COLO668 (cell line): ENCODE results near the gene AAK1.

Source experiments
- DNase-seq: peaks from one replicate; lab custom pipeline; 2025; ENCODE audit not compliant: unreplicated experiment; lab: John Stamatoyannopoulos, UW

The AAK1 gene

GRCh38 chr2:69603146-69603743 is 40.3 kb downstream of the AAK1 start:
- DNase-seq, result no peak

DNA sequence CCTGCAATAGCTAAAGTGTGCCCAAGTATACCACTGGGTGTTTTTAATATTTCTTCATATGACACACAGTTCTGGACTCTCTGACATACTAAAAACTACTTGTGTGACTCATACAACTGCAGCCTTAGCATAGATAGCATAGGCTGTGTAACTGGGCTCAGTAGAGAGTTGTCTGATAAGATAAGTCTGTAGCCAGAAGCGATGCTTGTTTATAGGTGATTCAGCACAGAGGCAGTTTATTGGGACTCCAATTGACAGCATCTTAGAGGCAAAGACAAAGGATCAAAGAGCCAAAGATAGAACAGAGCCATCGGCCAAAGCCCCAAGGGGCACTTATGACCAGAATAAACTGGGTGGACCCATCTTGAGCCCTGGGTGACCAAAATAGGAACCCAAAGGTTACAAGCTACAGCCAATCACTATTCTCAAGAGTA is 42.3 kb downstream of the AAK1 start:
- DNase-seq, result no peak

DNA sequence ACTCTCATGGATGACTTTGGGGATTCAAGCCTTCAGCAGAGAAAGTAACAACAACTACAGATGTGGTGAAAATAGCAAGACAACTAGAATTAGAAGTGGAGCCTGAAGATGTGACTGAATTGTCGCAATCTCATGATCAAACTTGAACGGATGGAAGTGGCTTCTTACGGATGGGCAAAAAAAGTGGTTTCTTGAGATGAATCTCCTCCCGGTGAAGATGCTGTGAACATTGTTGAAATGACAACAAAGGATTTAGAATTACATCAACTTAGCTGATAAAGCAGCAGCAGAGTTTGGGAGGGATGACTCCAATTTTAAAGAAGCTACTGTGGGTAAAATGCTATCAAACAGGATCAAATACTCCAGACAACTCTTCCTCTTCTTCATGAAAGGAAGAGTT is 43.1 kb downstream of the AAK1 start:
- DNase-seq, result no peak

DNA sequence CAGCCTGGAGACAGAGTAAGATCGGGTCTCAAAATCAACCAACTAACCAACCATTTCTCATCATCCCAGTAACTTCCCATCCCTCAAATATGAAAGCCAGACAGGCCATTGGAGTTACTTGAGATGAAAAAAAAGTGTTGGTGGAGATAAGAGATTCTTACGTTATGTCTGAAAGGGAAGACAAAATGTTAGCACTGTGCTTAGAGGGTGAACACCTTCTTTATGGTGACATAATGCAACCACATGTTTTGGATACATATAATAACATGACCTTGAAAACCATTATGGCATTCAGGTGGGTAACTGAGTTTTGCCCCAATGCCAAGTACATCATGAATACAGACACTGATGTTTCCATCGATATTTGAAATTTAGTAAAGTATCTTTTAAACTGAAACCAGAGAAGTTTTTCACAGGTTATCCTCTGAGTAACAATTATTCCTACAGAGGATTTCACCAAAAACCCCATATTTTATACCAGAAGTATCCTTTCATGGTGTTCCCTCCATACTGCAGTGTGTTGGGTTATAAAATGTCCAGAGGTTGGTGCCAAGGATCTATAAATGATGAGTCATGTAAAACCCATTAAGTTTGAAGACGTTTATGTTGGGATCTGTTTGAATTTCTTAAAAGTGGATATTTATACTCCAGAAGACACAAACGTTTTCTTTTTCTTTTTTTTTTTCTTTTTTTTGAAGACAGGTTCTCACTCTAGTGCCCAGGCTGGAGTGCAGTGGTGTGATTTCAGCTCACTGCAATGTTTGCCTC is 45.5 kb downstream of the AAK1 start:
- no peak for DNase-seq

GRCh38 chr2:69597105-69597504 is 46.4 kb downstream of the AAK1 start:
- no peak for DNase-seq

GRCh38 chr2:69594341-69594740 is 49.2 kb downstream of the AAK1 start:
- DNase-seq, result no peak

DNA sequence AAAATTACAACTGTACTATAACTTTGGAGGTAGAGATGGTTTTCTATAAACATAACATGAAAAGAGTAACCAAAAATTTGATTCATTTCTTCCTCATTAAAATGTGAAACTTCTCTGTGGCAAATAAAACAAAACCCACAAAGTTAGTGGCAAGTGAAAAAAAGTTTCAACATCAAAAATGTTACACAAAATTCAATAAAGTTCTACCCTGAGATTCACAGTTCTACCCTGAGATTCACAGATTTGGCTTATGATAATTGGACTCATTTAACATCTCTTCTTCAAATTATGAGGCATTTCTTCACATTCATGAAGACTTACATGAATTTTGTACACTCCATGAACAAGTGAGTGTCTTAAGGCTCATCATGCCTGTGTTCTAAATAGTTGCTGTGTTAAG is 51.0 kb downstream of the AAK1 start:
- DNase-seq, result no peak

DNA sequence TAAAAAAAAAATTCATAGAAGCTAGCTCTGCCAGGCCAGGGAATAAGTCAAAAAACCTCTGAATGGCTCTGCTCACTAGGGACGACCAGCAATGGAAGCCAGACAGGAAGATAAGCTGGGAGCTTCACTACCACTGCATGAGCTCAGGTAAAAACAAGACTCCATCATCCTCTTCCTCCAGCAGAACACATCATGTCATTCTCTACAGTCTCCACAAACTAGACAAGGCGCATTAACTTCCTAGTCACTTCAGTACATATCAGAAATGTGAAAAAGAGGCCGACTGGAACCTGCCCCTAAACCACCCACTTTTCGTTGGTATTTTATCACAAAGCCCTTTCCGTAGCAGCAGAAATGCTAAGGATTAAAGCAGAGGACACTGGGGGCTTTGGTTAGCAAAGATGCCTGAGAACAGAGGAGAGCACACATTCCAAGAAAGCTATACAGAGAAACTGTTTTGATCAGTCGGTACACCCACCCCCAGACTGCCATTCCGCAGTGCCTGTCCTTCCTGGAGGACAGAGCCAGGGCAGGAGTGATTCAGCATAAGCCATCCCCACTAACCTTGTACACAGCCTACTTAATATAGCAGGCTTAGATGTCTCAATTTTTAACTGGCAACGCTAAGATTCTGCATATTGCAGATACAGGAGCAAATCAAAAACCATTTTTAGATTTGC is 53.4 kb downstream of the AAK1 start:
- no peak for DNase-seq

DNA sequence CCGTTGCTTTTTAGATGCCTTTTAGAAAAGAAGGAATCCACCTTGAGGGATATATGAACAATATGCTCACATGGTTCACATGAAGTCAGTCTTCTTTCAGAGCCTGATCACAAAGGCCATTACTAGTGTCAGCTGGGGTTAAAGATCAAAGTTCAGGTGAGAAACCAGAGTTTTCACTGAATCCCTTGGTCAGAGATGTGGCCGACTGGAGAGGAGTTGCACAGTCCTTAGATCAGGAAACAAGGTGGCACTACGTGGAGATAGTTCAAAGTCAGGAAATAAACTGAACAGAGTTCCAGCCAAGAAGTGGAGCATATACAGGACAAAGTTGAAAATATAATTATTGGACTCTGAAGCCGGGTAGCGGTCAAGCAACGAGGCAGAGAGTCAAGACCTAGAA is 54.6 kb downstream of the AAK1 start:
- DNase-seq, result no peak

- no peak for DNase-seq
Observed at GRCh38 chr2:69588403-69588802, 55.1 kb downstream of the AAK1 start.

DNA sequence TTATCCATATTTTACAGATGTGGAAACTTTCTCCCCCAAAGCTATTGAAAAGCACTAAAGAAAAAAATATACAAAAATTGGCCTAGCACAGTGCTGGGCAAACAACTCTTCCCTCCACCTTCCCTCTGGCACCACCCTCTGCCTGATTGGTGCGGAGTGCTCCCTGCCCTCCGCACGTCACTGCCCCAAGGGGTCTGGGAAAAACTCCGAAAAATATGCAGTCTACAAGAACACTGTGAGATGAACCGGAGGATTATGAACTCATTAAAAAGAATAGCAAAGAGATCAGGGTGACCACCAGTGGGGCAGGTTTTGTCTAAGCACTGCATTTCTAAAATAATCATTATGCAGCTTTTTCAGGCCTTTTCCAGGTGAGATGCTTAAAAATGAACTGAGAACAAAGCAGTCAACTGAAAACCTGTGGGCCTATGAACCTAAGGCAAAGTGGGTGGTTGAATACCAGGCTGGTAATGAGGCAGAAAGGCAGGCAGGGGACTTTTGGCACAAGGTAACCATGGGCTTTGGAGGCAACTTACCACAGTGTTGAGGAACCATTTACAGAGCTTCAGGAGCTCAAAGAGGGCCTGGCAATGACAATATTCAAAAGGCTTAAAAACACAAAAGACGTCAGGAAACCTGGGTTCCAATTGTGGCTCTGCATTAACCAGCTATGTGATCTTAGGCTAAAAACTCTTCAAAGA is 57.5 kb downstream of the AAK1 start:
- DNase-seq, result no peak

GRCh38 chr2:69584127-69584889 is 59.2 kb downstream of the AAK1 start:
- DNase-seq, result no peak

DNA sequence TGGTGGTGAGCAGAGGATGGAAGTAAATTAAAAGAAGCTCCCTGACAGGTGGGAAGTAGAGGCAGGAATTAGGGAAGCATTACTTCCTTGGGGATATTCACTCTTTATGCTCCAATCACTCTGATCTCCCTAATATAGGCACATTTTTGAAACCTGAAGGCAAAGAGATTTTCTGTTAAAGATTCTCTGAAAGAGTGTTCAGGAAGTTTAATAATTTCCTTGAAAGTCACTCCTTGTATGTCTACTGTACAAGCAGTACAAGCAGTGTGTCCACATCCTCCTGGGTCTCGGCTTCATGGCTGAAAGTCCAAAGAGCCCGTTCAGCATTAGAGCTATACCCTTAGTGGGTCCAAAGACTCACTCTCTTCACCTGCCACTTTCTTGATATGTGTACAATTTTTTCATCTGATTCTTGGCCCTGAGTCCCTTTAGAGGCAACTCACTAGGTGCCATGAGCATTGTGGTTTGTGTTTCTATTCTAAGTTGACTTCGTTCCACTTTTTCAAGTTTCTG is 60.2 kb downstream of the AAK1 start:
- no peak for DNase-seq

- no peak for DNase-seq
Observed at GRCh38 chr2:69582582-69583176, 60.9 kb downstream of the AAK1 start.

GRCh38 chr2:69581774-69582581 is 61.6 kb downstream of the AAK1 start:
- no peak for DNase-seq

DNA sequence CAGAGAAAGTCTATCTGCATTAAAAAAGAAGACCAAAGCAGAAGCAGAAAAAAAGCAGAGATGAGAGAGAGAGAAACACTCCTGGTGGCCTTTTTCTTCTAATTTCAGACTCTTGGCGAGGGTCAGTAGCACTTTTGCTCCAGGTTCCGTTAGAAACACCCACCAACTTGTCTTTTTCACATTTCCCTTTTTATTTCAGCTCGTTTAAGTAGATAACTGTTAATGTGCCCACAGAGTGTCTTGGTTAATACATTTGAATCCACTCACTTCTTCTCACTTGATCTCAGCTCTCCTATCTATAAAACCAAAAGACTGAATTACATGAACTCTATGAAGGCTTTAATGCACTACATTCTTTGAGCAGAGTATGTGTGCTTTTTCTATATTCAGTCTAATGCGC is 63.1 kb downstream of the AAK1 start:
- DNase-seq, result no peak

DNA sequence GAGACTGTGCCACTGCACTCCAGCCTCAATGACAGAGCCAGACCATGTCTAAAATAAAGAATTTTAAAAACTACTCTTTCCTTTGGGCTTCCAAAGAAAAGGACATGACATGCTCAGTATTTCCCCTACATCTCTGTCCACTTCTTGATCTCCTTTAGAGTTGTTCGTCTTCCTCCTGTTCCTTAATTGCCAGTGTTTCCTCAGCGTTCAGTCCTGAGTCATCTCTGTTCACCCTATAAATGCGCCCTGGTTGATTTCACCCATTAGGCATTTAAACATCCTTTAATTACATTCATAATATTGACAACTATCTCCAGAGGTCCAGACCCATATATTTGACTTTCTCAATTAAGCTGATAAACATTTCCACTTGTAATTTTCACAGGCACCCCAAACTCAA is 64.0 kb downstream of the AAK1 start:
- no peak for DNase-seq

DNA sequence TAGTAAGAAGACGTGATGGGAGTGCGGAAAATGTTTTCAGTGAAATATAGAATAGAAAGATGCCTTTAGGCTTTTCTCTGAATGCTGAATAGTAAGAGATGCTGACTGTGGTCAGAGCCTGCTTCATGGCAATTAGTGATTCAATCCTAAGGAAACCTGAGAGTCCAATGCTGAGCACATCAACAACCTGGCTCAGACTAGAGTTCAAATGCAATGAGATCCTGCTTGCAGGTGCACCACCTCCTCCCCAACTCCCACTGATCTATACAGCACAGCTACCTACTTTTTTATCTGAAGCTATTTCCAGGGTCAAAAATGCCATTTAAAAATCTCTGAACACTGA is 65.4 kb downstream of the AAK1 start:
- DNase-seq, result no peak

DNA sequence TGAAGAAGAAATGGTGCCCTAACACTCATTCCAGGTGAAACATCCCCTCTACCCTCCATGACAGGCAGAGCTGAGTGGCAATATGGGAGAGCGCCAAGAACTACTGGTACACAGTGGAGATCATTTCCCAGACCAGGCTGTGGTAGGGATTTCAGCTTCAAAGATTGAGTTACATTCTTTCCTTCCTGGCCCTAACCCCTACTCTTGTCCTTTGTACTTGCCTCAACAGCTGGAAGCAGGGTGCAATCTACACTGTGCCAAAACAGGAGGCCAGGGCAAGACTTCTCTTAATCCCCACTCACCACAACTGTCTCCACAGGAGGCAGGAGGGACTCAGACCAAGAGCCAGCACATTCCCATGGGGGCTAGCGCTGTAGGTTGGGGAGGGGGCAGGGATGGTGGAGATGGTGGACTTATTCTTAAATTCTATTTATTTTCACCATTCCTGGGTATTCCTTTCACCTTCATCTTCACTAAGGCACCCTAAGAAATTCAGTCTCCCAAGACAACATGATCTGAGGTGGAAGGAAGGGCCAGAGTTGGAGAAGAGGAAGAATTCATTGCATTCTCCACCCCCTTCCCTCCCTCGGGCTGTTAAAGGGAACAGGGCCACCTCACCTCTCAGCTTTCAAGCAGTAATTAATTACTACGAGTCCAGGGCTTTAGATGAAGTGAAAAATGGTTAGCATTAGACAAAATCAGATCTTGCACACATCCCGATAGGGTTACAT is 65.9 kb downstream of the AAK1 start:
- DNase-seq, result no peak
